Osteoblast (primary cell): Measurements from ENCODE around the gene RNU2-63P. TPM values are rescaled to one million over a fixed set of nuclear protein-coding genes. Genes with fewer than 3 reads are reported as not detected.

ENCODE experiments used
- DNase-seq: peaks from one replicate; pipeline ENCODE4 v3.0.0; 2011; ENCODE audit warnings: low spot score, mixed read lengths; ENCODE audit not compliant: insufficient read length; ENCODE audit errors: missing footprints
- H2AFZ ChIP-seq: 2 replicates; pipeline ENCODE4 v1.6.0; 2011; ENCODE audit warnings: mild to moderate bottlenecking, low read length
- H3K27ac ChIP-seq: 2 replicates; pipeline ENCODE4 v1.5.1; 2011; ENCODE audit warnings: mild to moderate bottlenecking, low read depth, low read length, moderate library complexity
- H3K27me3 ChIP-seq: 2 replicates; pipeline ENCODE4 v1.6.0; 2012; ENCODE audit warnings: mild to moderate bottlenecking, control low read depth, inconsistent platforms, low read length, moderate library complexity; ENCODE audit not compliant: insufficient read depth
- H3K36me3 ChIP-seq: 2 replicates; pipeline ENCODE4 v1.5.1; 2011; ENCODE audit warnings: mild to moderate bottlenecking, low read length, control low read depth, moderate library complexity; ENCODE audit not compliant: insufficient read depth
- H3K4me1 ChIP-seq: 2 replicates; pipeline ENCODE4 v1.5.1; 2011; ENCODE audit warnings: mild to moderate bottlenecking, low read length, control low read depth, moderate library complexity; ENCODE audit not compliant: insufficient read depth
- H3K4me2 ChIP-seq: 2 replicates; pipeline ENCODE4 v1.6.0; 2011; ENCODE audit warnings: mild to moderate bottlenecking, low read length; ENCODE audit not compliant: insufficient read depth
- H3K4me3 ChIP-seq: fragments of 200-600 bp; sonication (generic); 3 replicates; pipeline ENCODE4 v1.5.1; 2012; ENCODE audit warnings: mild to moderate bottlenecking, low read length, inconsistent platforms; ENCODE audit not compliant: insufficient read depth
- H3K79me2 ChIP-seq: 2 replicates; pipeline ENCODE4 v1.6.0; 2012; ENCODE audit warnings: mild to moderate bottlenecking, low read length, control low read depth, inconsistent platforms; ENCODE audit not compliant: insufficient read depth
- H3K9me3 ChIP-seq: 2 replicates; pipeline ENCODE4 v1.5.1; 2011; ENCODE audit warnings: low read depth, low read length, control low read depth
- H4K20me1 ChIP-seq: 2 replicates; pipeline ENCODE4 v1.6.0; 2012; ENCODE audit warnings: mild to moderate bottlenecking, low read length, control low read depth; ENCODE audit not compliant: insufficient read depth
- CTCF ChIP-seq: IDR thresholded peaks from 2 replicates; pipeline ENCODE4 v1.5.1; 2011; ENCODE audit warnings: mild to moderate bottlenecking, low read depth, low read length, moderate library complexity; ENCODE audit errors: extremely low read depth
- total RNA-seq: library from RNA; depleted of rRNA; stranded (reverse); fragments of >200 nt; gene quantifications from 2 replicates; pipeline ENCODE4 v1.2.3, GENCODE V29; 2012

RNU2-63P gene
- total RNA-seq, 1 donor: not detected

GRCh38 chr2:88011011-88011410 lies 5.3 kb downstream of the RNU2-63P start:
- Histone ChIP-seq H3K36me3 (no peaks in the 10 kb centered on the region), H3K4me3 (no peak overlapping the region), H4K20me1 (no peaks in the 10 kb centered on the region), H3K27ac (no peak overlapping the region), H3K27me3 (peaks cover 8% of the 10 kb centered on the region), H3K9me3 (no peaks in the 10 kb centered on the region), H2AFZ (no peak overlapping the region), H3K4me2 (no peak overlapping the region), H3K79me2 (no peaks in the 10 kb centered on the region), H3K4me1 (no peaks in the 10 kb centered on the region)
- no peak for DNase-seq
- no peak for TF ChIP-seq CTCF

- DNase-seq: no peak
- Histone ChIP-seq H4K20me1 (no peaks in the 10 kb centered on the region), H3K9me3 (no peaks in the 10 kb centered on the region), H3K4me2 (no peak overlapping the region), H3K4me3 (no peak overlapping the region), H3K79me2 (no peaks in the 10 kb centered on the region), H3K4me1 (no peaks in the 10 kb centered on the region), H3K27me3 (peaks cover 8% of the 10 kb centered on the region), H3K36me3 (no peaks in the 10 kb centered on the region), H3K27ac (no peak overlapping the region), H2AFZ (no peak overlapping the region)
- no peak for TF ChIP-seq CTCF
Observed at GRCh38 chr2:88010136-88010535, 6.2 kb downstream of the RNU2-63P start.

GRCh38 chr2:88006912-88007439 lies 9.4 kb downstream of the RNU2-63P start:
- no peak overlapping the region for H3K4me2 ChIP-seq
- no peaks in the 10 kb centered on the region for H4K20me1 ChIP-seq
- no peaks in the 10 kb centered on the region for H3K79me2 ChIP-seq
- DNase-seq: no peak
- H3K36me3 ChIP-seq: no peaks in the 10 kb centered on the region
- H3K27ac ChIP-seq: no peak overlapping the region
- no peak overlapping the region for H3K4me3 ChIP-seq
- no peaks in the 10 kb centered on the region for H3K9me3 ChIP-seq
- H3K27me3 ChIP-seq: peaks cover 16% of the 10 kb centered on the region
- H2AFZ ChIP-seq: no peak overlapping the region
- no peaks in the 10 kb centered on the region for H3K4me1 ChIP-seq
- no peak for TF ChIP-seq CTCF

- Histone ChIP-seq H3K4me2 (no peak overlapping the region), H4K20me1 (no peaks in the 10 kb centered on the region), H3K27me3 (peaks cover 15% of the 10 kb centered on the region), H3K27ac (no peak overlapping the region), H3K79me2 (no peaks in the 10 kb centered on the region), H3K4me1 (no peaks in the 10 kb centered on the region), H3K36me3 (no peaks in the 10 kb centered on the region), H3K9me3 (no peaks in the 10 kb centered on the region), H2AFZ (no peak overlapping the region), H3K4me3 (no peak overlapping the region)
- TF ChIP-seq CTCF: no peak
- DNase-seq: no peak
Observed at GRCh38 chr2:88005776-88006175, 10.6 kb downstream of the RNU2-63P start.
